GM12801 (cell line): Measurements from ENCODE around the gene HASPIN.

Source experiments
- TF ChIP-seq, protein P1 (sequence below): IDR thresholded peaks from one replicate; pipeline ENCODE4 v1.5.1; 2011; ENCODE audit warnings: control low read depth; ENCODE audit not compliant: insufficient read length; ENCODE audit errors: extremely low read depth

Gene HASPIN

DNA sequence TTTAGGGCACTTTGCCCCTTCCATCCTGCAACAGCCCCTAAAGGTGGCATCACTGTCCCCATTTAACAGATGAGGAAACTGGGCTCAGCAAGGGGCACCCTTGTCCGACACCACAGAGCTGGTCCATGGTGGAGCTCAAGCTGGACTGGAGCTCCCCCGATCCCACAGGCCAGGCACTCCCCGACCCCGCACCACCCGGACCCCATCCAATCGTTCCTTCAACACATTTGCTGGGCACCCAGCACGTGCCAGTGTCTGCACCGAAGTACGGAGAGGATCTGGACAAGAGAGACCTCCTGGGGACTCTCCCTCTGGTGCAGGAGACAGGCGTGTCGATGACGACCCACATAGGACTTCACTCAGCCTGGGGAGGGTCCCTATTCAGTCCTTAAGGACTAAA is 41.7 kb upstream of the HASPIN start:
- TF ChIP-seq, protein P1, sequence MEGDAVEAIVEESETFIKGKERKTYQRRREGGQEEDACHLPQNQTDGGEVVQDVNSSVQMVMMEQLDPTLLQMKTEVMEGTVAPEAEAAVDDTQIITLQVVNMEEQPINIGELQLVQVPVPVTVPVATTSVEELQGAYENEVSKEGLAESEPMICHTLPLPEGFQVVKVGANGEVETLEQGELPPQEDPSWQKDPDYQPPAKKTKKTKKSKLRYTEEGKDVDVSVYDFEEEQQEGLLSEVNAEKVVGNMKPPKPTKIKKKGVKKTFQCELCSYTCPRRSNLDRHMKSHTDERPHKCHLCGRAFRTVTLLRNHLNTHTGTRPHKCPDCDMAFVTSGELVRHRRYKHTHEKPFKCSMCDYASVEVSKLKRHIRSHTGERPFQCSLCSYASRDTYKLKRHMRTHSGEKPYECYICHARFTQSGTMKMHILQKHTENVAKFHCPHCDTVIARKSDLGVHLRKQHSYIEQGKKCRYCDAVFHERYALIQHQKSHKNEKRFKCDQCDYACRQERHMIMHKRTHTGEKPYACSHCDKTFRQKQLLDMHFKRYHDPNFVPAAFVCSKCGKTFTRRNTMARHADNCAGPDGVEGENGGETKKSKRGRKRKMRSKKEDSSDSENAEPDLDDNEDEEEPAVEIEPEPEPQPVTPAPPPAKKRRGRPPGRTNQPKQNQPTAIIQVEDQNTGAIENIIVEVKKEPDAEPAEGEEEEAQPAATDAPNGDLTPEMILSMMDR, result no peak

DNA sequence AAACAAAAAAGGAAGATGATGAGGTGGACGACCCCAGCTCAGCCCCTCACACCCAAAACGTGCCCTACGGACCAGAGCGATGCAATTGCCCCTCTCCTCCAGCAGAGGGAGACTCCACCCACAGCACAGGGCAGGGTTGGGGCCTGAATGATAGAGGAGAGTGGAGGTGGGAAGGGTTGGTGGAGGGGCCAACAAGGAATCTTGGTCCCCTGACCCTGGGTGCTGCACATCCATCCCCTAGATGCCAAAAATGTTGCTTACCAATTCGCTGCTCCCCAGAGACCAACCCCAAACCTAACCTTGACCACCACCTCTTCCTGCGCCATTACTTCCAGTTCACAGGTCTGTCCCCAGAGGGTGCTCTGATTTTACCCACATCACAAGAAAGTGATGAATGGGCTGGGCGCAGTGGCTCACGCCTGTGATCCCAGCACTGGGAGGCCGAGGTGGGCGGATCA is 40.6 kb upstream of the HASPIN start:
- TF ChIP-seq, protein P1, result peak; percentile 89

DNA sequence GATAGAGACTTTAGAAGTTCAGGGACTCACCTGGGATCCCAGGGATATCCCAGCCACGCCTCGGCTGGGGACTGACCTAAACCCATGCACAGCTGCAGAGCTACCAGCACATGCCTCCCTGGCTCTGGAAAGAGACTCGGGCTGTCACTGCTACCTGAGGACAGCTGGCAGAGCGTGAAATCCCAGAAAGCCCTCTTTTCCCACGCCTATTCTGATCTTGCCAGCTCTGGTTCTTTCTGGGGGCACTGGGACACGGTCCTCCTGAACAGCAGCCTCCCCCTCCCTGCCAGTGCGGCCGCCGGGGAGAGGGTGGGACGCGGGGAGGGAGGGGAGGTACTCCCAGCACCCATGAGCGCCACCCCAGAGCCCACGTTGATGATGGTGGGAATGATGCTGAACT is 38.5 kb upstream of the HASPIN start:
- TF ChIP-seq, protein P1, result no peak

DNA sequence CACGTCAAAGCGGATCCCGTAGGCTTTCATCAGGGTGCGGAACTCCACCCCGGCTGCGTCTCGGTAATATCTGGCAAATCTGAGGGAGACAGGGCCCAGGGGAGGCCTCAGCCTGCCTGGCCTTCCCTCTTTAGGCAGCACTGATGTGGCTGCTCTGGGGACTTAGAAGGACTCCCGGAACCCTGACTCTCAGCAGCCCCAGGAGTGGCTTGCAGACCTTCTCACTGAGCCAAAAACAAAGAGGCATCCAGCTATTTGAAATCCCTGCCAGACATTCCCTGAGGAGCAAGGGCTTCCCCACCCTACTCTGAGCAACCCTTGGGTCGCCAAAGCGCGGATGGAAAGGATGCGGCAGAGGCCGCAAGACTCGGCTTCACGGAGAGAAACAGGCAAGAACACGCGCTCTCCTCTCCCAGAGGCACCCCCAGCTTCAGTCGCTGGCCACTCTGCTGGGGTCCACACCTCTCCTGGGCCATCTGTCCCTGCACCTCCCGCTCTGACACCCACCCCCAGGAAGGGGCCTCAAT is 35.6 kb upstream of the HASPIN start:
- TF ChIP-seq, protein P1, result no peak

DNA sequence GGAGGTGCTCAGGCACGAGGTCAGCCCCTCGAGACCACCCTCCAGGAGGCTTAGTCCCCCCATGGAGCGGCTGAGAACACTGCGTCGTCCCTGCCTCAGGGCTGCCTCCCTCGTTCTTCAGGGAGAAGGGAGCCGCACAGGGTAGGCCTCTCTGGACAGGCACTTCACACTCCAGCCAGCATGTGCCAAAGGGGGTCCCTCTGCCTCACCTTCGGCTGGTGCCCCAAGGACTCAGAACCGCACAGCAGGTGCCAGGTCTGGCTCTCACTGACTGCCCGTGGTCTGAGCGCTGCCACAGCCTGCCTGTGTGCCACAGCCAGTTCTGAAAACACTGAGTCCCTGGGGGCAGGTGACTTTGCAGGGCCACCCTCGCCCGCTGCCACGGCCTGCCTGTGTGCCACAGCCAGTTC is 34.8 kb upstream of the HASPIN start:
- TF ChIP-seq, protein P1, result no peak

DNA sequence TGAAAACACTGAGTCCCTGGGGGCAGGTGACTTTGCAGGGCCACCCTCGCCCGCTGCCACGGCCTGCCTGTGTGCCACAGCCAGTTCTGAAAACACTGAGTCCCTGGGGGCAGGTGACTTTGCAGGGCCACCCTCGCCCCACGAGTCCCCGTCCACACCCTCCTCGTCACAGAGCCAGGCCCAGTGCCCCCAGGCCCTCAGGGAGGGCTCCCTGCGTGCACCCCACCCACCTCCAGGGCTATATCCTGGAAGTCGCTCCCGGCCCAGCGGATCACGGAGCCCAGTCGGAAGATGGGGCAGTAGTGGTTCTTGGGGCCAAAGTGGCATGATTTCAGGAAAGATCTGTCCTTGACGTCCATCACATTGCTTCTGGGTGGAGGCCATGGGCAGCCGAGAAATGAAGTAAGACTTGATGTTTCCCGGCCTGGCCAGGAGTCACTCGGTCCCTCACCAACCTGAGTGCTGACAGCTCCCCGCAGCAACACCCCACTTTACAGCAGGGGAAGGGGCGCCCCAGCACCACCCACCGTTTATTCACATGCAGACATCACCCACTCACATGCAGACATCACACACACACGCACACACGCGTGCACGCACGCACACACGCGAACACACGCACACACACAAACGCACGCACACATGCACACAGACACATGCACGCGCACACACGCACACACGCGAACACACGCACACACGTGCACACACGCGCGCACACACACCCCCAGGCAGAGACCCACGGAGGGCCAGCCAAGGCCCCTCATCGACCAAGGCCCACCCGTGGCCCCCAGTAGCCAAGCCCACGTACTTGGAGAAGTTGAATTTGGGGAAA is 34.2 kb upstream of the HASPIN start:
- TF ChIP-seq, protein P1, result no peak

DNA sequence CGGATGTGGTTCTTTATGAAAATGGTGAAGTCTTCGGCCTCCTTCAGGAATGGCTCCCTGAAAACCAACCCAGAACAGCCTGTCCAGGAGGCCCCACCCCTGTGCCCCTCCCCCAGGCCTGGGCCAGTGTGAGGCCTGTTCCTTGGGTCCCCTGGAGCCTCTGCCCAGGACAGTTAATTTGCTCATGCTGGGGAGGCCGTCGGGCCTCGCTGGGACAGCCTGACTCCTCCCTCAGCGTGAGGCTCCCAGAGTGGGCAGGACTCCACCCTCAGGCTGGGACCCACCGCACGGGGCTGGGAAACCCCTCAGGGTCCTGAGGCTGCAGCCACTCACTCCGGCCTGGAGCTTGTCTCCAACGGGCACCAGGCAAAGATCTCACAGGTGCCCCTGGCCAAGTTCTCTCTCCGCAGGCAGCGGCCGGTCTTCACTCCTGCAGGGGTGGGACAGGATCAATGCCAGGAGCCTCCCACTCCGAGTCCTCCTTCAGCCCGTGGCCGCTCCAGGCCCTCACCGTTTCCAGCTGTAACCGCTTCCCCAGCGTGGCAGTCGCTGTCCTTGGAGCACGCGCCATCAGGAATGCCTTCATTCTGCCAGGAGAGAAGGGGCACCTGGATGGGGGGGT is 33.5 kb upstream of the HASPIN start:
- TF ChIP-seq, protein P1, result no peak
